BJ (cell line): ENCODE results near the gene PYGM. TPM values are rescaled to one million over a fixed set of nuclear protein-coding genes. Genes with fewer than 3 reads are reported as not detected.

ENCODE experiments used
- CTCF ChIA-PET: fragments of 350-600 bp; formaldehyde crosslinking; extraction: SDS; loops from one replicate; lab custom pipeline; 2021; ENCODE audit warnings: antibody characterized with exemption, inconsistent platforms; lab: Yijun Ruan, JAX
- POLR2A ChIA-PET: fragments of 300-600 bp; sonication (Branson Sonifier 250); formaldehyde crosslinking; extraction: SDS; loops from one replicate; lab custom pipeline; 2021; ENCODE audit warnings: antibody characterized with exemption; lab: Charles Lee
- DNase-seq: peaks from one replicate; pipeline ENCODE4 v3.0.0-alpha.2; 2011; ENCODE audit warnings: low read depth
- H3K27me3 ChIP-seq: 2 replicates; pipeline ENCODE4 v1.6.0; 2011; ENCODE audit warnings: low read length; ENCODE audit not compliant: control insufficient read depth, insufficient read depth
- H3K36me3 ChIP-seq: 2 replicates; pipeline ENCODE4 v1.5.1; 2011; ENCODE audit warnings: low read length; ENCODE audit not compliant: control insufficient read depth, insufficient read depth
- H3K4me3 ChIP-seq: 2 replicates; pipeline ENCODE4 v1.5.1; 2011; ENCODE audit warnings: low read depth, mild to moderate bottlenecking, control low read depth, low read length
- polyA plus RNA-seq: library from polyadenylated mRNA; depleted of rRNA; stranded (reverse); fragments of >200 nt; gene quantifications from 2 replicates; pipeline ENCODE4 v1.2.3, GENCODE V29; 2011
- TF ChIP-seq, protein P1 (sequence below): IDR thresholded peaks from 2 replicates; pipeline ENCODE4 v1.5.1; 2011; ENCODE audit warnings: low read depth, mild to moderate bottlenecking, control low read depth, inconsistent platforms, low read length, moderate library complexity; ENCODE audit not compliant: insufficient read depth

PYGM gene
- polyA plus RNA-seq, 1 experiment: 0.10 TPM

DNA sequence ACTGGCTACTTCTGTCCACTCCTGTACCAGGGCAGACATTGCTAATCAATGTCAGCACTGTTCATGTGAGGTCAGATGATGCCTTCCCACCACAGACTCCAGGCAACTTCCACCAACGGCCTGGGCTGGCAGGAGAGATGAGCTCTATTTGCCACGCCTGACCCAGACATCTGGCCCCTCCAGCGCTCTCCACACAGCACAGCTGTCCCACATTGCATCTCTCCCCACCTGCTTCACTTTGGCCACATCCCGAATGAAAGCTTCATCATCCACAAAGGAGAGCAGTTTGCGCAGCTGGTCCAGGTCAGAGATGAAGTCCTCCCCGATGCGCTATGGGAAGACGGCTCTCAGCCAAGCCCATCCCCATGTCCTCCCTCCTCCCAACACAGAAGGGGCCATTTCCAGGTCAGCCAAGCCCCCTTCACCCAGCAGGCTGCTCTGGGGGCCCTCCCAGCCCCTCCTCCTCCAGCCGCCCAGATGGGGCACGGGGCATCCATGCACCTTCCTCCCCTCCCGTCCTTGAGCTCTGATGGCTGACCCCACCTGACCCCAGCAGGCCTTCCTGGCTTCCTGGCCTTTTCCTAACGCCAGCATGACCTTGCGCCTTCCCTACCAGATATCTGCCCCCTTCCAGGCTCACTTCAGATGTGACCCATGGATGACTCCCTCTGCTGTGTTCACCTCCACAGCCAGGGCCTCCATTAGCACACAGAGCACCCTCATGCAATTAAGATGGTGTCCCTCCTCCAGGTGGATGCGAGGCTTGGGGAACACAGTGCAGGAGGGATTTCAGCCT is 7.4 kb downstream of the PYGM start:
- CTCF ChIA-PET: no interaction called here
- H3K36me3 ChIP-seq: no peaks in the 10 kb centered on the region
- no peak overlapping the region for H3K4me3 ChIP-seq
- H3K27me3 ChIP-seq: no peaks in the 10 kb centered on the region
- POLR2A ChIA-PET: no interaction called here
- TF ChIP-seq, protein P1, sequence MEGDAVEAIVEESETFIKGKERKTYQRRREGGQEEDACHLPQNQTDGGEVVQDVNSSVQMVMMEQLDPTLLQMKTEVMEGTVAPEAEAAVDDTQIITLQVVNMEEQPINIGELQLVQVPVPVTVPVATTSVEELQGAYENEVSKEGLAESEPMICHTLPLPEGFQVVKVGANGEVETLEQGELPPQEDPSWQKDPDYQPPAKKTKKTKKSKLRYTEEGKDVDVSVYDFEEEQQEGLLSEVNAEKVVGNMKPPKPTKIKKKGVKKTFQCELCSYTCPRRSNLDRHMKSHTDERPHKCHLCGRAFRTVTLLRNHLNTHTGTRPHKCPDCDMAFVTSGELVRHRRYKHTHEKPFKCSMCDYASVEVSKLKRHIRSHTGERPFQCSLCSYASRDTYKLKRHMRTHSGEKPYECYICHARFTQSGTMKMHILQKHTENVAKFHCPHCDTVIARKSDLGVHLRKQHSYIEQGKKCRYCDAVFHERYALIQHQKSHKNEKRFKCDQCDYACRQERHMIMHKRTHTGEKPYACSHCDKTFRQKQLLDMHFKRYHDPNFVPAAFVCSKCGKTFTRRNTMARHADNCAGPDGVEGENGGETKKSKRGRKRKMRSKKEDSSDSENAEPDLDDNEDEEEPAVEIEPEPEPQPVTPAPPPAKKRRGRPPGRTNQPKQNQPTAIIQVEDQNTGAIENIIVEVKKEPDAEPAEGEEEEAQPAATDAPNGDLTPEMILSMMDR: no peak
- DNase-seq: no peak

- POLR2A ChIA-PET: no interaction called here
- CTCF ChIA-PET: interaction anchor here (1.8 kb wide), 1 partner anchor 9 kb away, joined by 4 read pairs; no protein-coding TSS in a partner anchor
- TF ChIP-seq, protein P1: no peak
Measured at GRCh38 chr11:64751580-64751979, 8.2 kb downstream of the PYGM start.

DNA sequence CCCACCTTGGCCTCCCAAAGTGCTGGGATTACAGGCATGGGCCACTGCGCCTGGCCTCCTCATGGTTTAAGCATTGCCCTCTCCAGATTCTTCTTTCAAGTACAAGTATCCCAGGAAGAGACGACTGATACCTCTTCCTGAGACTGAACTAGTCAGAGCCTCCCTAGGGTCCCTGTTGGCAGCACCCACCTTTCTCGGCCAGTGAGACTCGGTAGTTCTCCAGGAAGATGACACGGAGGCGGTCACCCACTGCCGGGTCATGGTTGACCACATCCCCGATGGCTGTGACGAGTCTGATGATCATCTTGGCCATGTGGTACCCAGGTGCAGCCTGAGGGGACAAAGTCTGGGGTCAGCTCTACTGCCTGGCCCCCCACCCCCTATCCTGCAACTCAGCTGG is 8.6 kb downstream of the PYGM start:
- no peak for DNase-seq
- TF ChIP-seq, protein P1: no peak
- Histone ChIP-seq H3K27me3 (no peaks in the 10 kb centered on the region), H3K4me3 (no peak overlapping the region), H3K36me3 (no peaks in the 10 kb centered on the region)
- ChIA-PET POLR2A (no interaction called here), CTCF (interaction anchor here (1.8 kb wide), 1 partner anchor 9 kb away, joined by 4 read pairs; no protein-coding TSS in a partner anchor)

More at GRCh38 chr11:64751580-64751979, 8.2 kb downstream of the PYGM start:
- Histone ChIP-seq H3K36me3 (no peaks in the 10 kb centered on the region), H3K4me3 (no peak overlapping the region), H3K27me3 (no peaks in the 10 kb centered on the region)
- no peak for DNase-seq

- Histone ChIP-seq H3K4me3 (no peak overlapping the region), H3K27me3 (no peaks in the 10 kb centered on the region), H3K36me3 (no peaks in the 10 kb centered on the region)
- no peak for DNase-seq
- ChIA-PET POLR2A (no interaction called here), CTCF (interaction anchor here (0.7 to 1.8 kb wide), 3 partner anchors 8 to 13 kb away, joined by 3 to 4 read pairs (median 4); no protein-coding TSS in a partner anchor)
- TF ChIP-seq, protein P1: no peak
Measured at GRCh38 chr11:64750361-64751054, 9.3 kb downstream of the PYGM start.
